ENCODE results near the gene LRIG1.

DNA sequence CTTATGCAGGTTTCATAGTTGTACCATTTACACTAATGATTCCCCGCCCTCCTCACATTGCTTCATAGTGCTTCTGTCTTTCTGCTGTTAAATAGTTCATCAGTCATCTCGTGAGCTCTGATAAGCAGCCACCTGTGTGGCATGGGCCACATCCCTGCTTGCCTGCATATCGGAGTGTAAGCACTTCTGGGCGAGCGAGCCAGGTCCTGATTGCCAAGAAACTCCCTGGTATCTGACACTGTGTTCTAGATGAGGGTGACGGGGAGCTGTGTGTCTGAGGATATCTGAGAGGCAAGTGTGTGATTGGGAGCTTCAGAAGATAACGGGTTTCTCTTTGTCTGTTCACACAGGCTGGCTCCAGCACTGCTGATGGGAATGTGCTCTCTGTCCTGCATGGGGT, 130.6 kb downstream of the LRIG1 start:
- no peak for TF ChIP-seq OSR1 (CRISPR knock-in tag; IDR thresholded peaks at IDR 0.05)
- TF ChIP-seq ZFP3 (CRISPR knock-in tag; IDR thresholded peaks at IDR 0.05), result no peak
- no peak for TF ChIP-seq ARNTL (CRISPR knock-in tag; IDR thresholded peaks at IDR 0.05; ENCODE audit: borderline replicate concordance, low read depth)
- TF ChIP-seq, protein P1, sequence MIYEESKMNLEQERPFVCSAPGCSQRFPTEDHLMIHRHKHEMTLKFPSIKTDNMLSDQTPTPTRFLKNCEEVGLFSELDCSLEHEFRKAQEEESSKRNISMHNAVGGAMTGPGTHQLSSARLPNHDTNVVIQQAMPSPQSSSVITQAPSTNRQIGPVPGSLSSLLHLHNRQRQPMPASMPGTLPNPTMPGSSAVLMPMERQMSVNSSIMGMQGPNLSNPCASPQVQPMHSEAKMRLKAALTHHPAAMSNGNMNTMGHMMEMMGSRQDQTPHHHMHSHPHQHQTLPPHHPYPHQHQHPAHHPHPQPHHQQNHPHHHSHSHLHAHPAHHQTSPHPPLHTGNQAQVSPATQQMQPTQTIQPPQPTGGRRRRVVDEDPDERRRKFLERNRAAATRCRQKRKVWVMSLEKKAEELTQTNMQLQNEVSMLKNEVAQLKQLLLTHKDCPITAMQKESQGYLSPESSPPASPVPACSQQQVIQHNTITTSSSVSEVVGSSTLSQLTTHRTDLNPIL (CRISPR knock-in tag; IDR thresholded peaks at IDR 0.05; ENCODE audit: low read depth), result no peak
- TF ChIP-seq GLIS3 (CRISPR knock-in tag; IDR thresholded peaks at IDR 0.05), result no peak
- TF ChIP-seq, protein P2, sequence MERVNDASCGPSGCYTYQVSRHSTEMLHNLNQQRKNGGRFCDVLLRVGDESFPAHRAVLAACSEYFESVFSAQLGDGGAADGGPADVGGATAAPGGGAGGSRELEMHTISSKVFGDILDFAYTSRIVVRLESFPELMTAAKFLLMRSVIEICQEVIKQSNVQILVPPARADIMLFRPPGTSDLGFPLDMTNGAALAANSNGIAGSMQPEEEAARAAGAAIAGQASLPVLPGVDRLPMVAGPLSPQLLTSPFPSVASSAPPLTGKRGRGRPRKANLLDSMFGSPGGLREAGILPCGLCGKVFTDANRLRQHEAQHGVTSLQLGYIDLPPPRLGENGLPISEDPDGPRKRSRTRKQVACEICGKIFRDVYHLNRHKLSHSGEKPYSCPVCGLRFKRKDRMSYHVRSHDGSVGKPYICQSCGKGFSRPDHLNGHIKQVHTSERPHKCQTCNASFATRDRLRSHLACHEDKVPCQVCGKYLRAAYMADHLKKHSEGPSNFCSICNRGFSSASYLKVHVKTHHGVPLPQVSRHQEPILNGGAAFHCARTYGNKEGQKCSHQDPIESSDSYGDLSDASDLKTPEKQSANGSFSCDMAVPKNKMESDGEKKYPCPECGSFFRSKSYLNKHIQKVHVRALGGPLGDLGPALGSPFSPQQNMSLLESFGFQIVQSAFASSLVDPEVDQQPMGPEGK (CRISPR knock-in tag; IDR thresholded peaks at IDR 0.05; ENCODE audit: borderline replicate concordance), result no peak
- no peak for TF ChIP-seq ZC3H10 (CRISPR knock-in tag; IDR thresholded peaks at IDR 0.05)
